Measurements from ENCODE around the gene EIF1AX. TPM values are rescaled to one million over a fixed set of nuclear protein-coding genes. Genes with fewer than 3 reads are reported as not detected.

Gene EIF1AX
- total RNA-seq (10 to 100 TPM; 40.2 to 67.5 (median 51.6) TPM), polyA plus RNA-seq (100 to 1,000 TPM in 1 of 2 donors, 10 to 100 TPM in 1; 94.4 to 133 TPM), total RNA-seq (61.1 reads per million, percentile 75 among the genes with 10 or more reads in this experiment)

- POLR2A ChIA-PET: interaction anchor here (0.6 to 1.4 kb wide), 5 partner anchors 10 to 79 kb away, joined by 3 to 4 read pairs (median 3); no protein-coding TSS in a partner anchor
- Histone ChIP-seq H3K4me1 (ENCODE audit: control insufficient read depth in 2 of 2, insufficient read depth in 2 of 2, low read length in 2 of 2) (peaks cover 8 to 13% of the 10 kb centered on the region in 2 donors), H3K4me3 (ENCODE audit: low read length) (peak within 1 kb of the TSS; percentile 84), H3K27ac (ENCODE audit: low read depth, low read length) (peak within 1 kb of the TSS; percentile 93), H3K27me3 (ENCODE audit: control insufficient read depth in 2 of 2, insufficient read depth in 2 of 2, low read length in 2 of 2) (no peaks in the 10 kb centered on the region), H3K9me3 (ENCODE audit: control insufficient read depth in 2 of 3, low read length in 3 of 3) (no peaks in the 10 kb centered on the region), H3K36me3 (ENCODE audit: control insufficient read depth in 2 of 3, insufficient read depth in 3 of 3, low read length in 3 of 3) (peaks cover 0 to 18% (median 2%) of the 10 kb centered on the region in 3 experiments)
- intact Hi-C loops (cut with micrococcal nuclease): loop anchor here (1.0 to 10.0 kb wide), 13 partner anchors 126 to 1716 kb away; partner anchors contain the start of genes BCLAF3 (in 2 of the 2), CDKL5 (in 1 of the 2), MBTPS2 (in 1 of the 2) and PDHA1 (in 1 of the 2)
- ATAC-seq (peak; percentile 99), DNase-seq (peak; percentile 82 to 100 (median 98))
- Mint-ChIP-seq H3K4me1 (peaks cover 4 to 42% (median 27%) of the 10 kb centered on the region in 7 donors), H3K4me3 (peak within 1 kb of the TSS; percentile 80 to 96 (median 88)), H3K9me3 (no peaks in the 10 kb centered on the region), H3K27ac (peak within 1 kb of the TSS; percentile 68 to 97 (median 89)), H3K27me3 (no peaks in the 10 kb centered on the region), H3K36me3 (peaks cover 0 to 19% (median 4%) of the 10 kb centered on the region in 5 donors)
- CTCF ChIA-PET: interaction anchor here (0.7 to 1.2 kb wide), 2 partner anchors 113 to 1763 kb away, joined by 3 read pairs; no protein-coding TSS in a partner anchor
These were observed at the start of gene EIF1AX for GRCh38 chrX:20141281-20142220. TSS of gene EIF1AX (minus strand) at chrX:20141838. CDS start at chrX:20141640, 198 bp downstream.

- no peaks in the 10 kb centered on the region for H3K4me1 ChIP-seq (ENCODE audit: control insufficient read depth in 2 of 2, insufficient read depth in 2 of 2, low read length in 2 of 2)
- H3K27ac Mint-ChIP-seq: peak overlapping the region in 3 of 9 donors; percentile 0 to 62 (median 8)
- H3K4me3 ChIP-seq (ENCODE audit: low read length): no peak overlapping the region
- H3K36me3 Mint-ChIP-seq: peaks cover 0 to 24% (median 19%) of the 10 kb centered on the region in 5 donors
- H3K36me3 ChIP-seq (ENCODE audit: control insufficient read depth in 2 of 3, insufficient read depth in 3 of 3, low read length in 3 of 3): peaks cover 0 to 5% (median 4%) of the 10 kb centered on the region in 3 experiments
- intact Hi-C loops (cut with micrococcal nuclease): no loop called here
- POLR2A ChIA-PET: interaction anchor here (1.3 kb wide), 1 partner anchor 12 kb away, joined by 4 read pairs; no protein-coding TSS in a partner anchor
- CTCF ChIA-PET: interaction anchor here (0.6 kb wide), 1 partner anchor 308 kb away, joined by 4 read pairs; no protein-coding TSS in a partner anchor
- H3K27ac ChIP-seq (ENCODE audit: low read depth, low read length): no peak overlapping the region
- ATAC-seq (no peak), DNase-seq (no peak)
- H3K4me1 Mint-ChIP-seq: no peaks in the 10 kb centered on the region
- no peaks in the 10 kb centered on the region for H3K9me3 ChIP-seq (ENCODE audit: control insufficient read depth in 2 of 3, low read length in 3 of 3)
- H3K27me3 Mint-ChIP-seq: no peaks in the 10 kb centered on the region
- no peak overlapping the region for H3K4me3 Mint-ChIP-seq
- no peaks in the 10 kb centered on the region for H3K27me3 ChIP-seq (ENCODE audit: control insufficient read depth in 2 of 2, insufficient read depth in 2 of 2, low read length in 2 of 2)
- H3K9me3 Mint-ChIP-seq: peaks cover 0 to 1% (median 0%) of the 10 kb centered on the region in 11 donors
These were observed 47.5 kb upstream of the EIF1AX start for GRCh38 chrX:20189171-20189570.

GRCh38 chrX:20181598-20182329 lies 40.1 kb upstream of the EIF1AX start:
- ChIA-PET POLR2A (interaction anchor here (0.7 kb wide), 1 partner anchor 56 kb away, joined by 3 read pairs; no protein-coding TSS in a partner anchor), CTCF (no interaction called here)
- intact Hi-C loops (cut with micrococcal nuclease): loop anchor here (2.0 to 5.0 kb wide), 3 partner anchors 13 to 61 kb away; no protein-coding TSS in a partner anchor
- H3K27me3 Mint-ChIP-seq: no peaks in the 10 kb centered on the region
- Histone ChIP-seq H3K27ac (ENCODE audit: low read depth, low read length) (no peak overlapping the region), H3K36me3 (ENCODE audit: control insufficient read depth in 2 of 3, insufficient read depth in 3 of 3, low read length in 3 of 3) (no peaks in the 10 kb centered on the region), H3K4me3 (ENCODE audit: low read length) (no peak overlapping the region), H3K9me3 (ENCODE audit: control insufficient read depth in 2 of 3, low read length in 3 of 3) (no peaks in the 10 kb centered on the region), H3K4me1 (ENCODE audit: control insufficient read depth in 2 of 2, insufficient read depth in 2 of 2, low read length in 2 of 2) (peaks cover 0 to 6% of the 10 kb centered on the region in 2 donors), H3K27me3 (ENCODE audit: control insufficient read depth in 2 of 2, insufficient read depth in 2 of 2, low read length in 2 of 2) (no peaks in the 10 kb centered on the region)
- no peaks in the 10 kb centered on the region for H3K9me3 Mint-ChIP-seq
- H3K4me3 Mint-ChIP-seq: peak overlapping the region in 1 of 10 donors; percentile 21
- peak overlapping the region; percentile 5 to 83 (median 54) for H3K27ac Mint-ChIP-seq
- ATAC-seq: no peak
- H3K36me3 Mint-ChIP-seq: peaks cover 0 to 26% (median 10%) of the 10 kb centered on the region in 5 donors
- peak in 2 of 9 donors; percentile 7 to 11 for DNase-seq
- H3K4me1 Mint-ChIP-seq: peaks cover 6 to 25% (median 22%) of the 10 kb centered on the region in 7 donors

GRCh38 chrX:20177093-20177492 lies 35.5 kb upstream of the EIF1AX start:
- Mint-ChIP-seq H3K36me3 (peaks cover 0 to 15% (median 6%) of the 10 kb centered on the region in 5 donors), H3K27me3 (no peaks in the 10 kb centered on the region), H3K4me3 (no peak overlapping the region), H3K27ac (peak overlapping the region in 1 of 9 donors; percentile 28), H3K4me1 (peaks cover 6 to 14% (median 8%) of the 10 kb centered on the region in 7 donors), H3K9me3 (no peaks in the 10 kb centered on the region)
- Histone ChIP-seq H3K27ac (ENCODE audit: low read depth, low read length) (no peak overlapping the region), H3K36me3 (ENCODE audit: control insufficient read depth in 2 of 3, insufficient read depth in 3 of 3, low read length in 3 of 3) (peaks cover 2 to 18% (median 18%) of the 10 kb centered on the region in 3 experiments), H3K9me3 (ENCODE audit: control insufficient read depth in 2 of 3, low read length in 3 of 3) (no peaks in the 10 kb centered on the region), H3K4me3 (ENCODE audit: low read length) (no peak overlapping the region), H3K4me1 (ENCODE audit: control insufficient read depth in 2 of 2, insufficient read depth in 2 of 2, low read length in 2 of 2) (peaks cover 0 to 2% of the 10 kb centered on the region in 2 donors), H3K27me3 (ENCODE audit: control insufficient read depth in 2 of 2, insufficient read depth in 2 of 2, low read length in 2 of 2) (no peaks in the 10 kb centered on the region)
- ChIA-PET POLR2A (interaction anchor here (1.2 kb wide), 1 partner anchor 12 kb away, joined by 4 read pairs; no protein-coding TSS in a partner anchor), CTCF (no interaction called here)
- ATAC-seq (no peak), DNase-seq (no peak)
- intact Hi-C loops (cut with micrococcal nuclease): no loop called here

- Mint-ChIP-seq H3K36me3 (peaks cover 0 to 6% (median 4%) of the 10 kb centered on the region in 5 donors), H3K4me3 (no peak overlapping the region), H3K27ac (no peak overlapping the region), H3K4me1 (peaks cover 0 to 2% (median 0%) of the 10 kb centered on the region in 7 donors), H3K27me3 (no peaks in the 10 kb centered on the region), H3K9me3 (no peaks in the 10 kb centered on the region)
- no peak for ATAC-seq
- no peak for DNase-seq
- no peak overlapping the region for H3K4me3 ChIP-seq (ENCODE audit: low read length)
- no peak overlapping the region for H3K27ac ChIP-seq (ENCODE audit: low read depth, low read length)
- CTCF ChIA-PET: no interaction called here
- intact Hi-C loops (cut with micrococcal nuclease): no loop called here
- peaks cover 5 to 26% (median 23%) of the 10 kb centered on the region in 3 experiments for H3K36me3 ChIP-seq (ENCODE audit: control insufficient read depth in 2 of 3, insufficient read depth in 3 of 3, low read length in 3 of 3)
- no peaks in the 10 kb centered on the region for H3K4me1 ChIP-seq (ENCODE audit: control insufficient read depth in 2 of 2, insufficient read depth in 2 of 2, low read length in 2 of 2)
- POLR2A ChIA-PET: no interaction called here
- H3K9me3 ChIP-seq (ENCODE audit: control insufficient read depth in 2 of 3, low read length in 3 of 3): no peaks in the 10 kb centered on the region
- H3K27me3 ChIP-seq (ENCODE audit: control insufficient read depth in 2 of 2, insufficient read depth in 2 of 2, low read length in 2 of 2): no peaks in the 10 kb centered on the region
These were observed 32.2 kb upstream of the EIF1AX start for GRCh38 chrX:20173856-20174255.

- intact Hi-C loops (cut with micrococcal nuclease): no loop called here
- Histone ChIP-seq H3K4me1 (ENCODE audit: control insufficient read depth in 2 of 2, insufficient read depth in 2 of 2, low read length in 2 of 2) (no peaks in the 10 kb centered on the region), H3K27me3 (ENCODE audit: control insufficient read depth in 2 of 2, insufficient read depth in 2 of 2, low read length in 2 of 2) (no peaks in the 10 kb centered on the region), H3K4me3 (ENCODE audit: low read length) (no peak overlapping the region), H3K27ac (ENCODE audit: low read depth, low read length) (no peak overlapping the region), H3K9me3 (ENCODE audit: control insufficient read depth in 2 of 3, low read length in 3 of 3) (no peaks in the 10 kb centered on the region), H3K36me3 (ENCODE audit: control insufficient read depth in 2 of 3, insufficient read depth in 3 of 3, low read length in 3 of 3) (peaks cover 5 to 27% (median 23%) of the 10 kb centered on the region in 3 experiments)
- ChIA-PET POLR2A (no interaction called here), CTCF (no interaction called here)
- no peak overlapping the region for H3K4me3 Mint-ChIP-seq
- no peak overlapping the region for H3K27ac Mint-ChIP-seq
- peaks cover 0 to 7% (median 3%) of the 10 kb centered on the region in 5 donors for H3K36me3 Mint-ChIP-seq
- H3K27me3 Mint-ChIP-seq: no peaks in the 10 kb centered on the region
- no peak for ATAC-seq
- no peaks in the 10 kb centered on the region for H3K9me3 Mint-ChIP-seq
- H3K4me1 Mint-ChIP-seq: no peaks in the 10 kb centered on the region
- DNase-seq: no peak
These were observed 31.7 kb upstream of the EIF1AX start for GRCh38 chrX:20173313-20173712.
